ENCODE data around the gene TRIM16.
"Not testable (repeated sequence)": the region's sequence is repeated elsewhere in the genome, so short reads cannot be mapped to it uniquely, and the experiment has no call there.

TRIM16 gene

DNA sequence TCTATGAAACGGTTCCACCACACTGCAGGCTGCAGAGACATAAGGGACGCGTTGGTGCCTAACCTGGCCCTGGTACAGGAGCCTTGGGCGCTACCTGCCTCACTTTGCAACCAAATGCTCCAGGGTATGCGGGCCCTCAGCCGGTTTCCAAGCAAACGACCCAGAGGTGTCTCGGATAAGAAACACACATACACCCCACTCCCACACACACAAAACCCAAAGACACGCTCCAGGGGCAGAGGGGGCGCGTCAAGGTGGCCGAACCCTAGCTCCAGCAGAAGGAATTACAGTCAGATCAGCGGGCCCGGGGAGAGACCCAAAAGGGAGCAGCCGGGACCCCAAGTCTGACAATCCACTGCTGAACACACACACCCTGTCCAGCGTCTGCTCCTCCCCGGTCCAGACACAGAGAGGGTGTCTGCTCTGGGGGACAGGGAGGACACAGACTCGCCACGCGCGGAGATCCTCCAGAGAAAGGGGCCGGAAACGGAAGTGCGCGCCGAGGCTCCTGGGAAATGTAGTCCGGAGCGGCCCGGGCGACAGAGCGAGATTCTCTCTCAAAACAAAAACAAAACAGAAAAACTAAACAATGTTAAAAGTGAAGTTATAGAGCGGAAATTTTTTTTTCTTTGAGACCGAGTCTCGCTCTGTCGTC is at the start of gene TRIM16:
Gene TRIM16, minus strand, starts transcription at position 488 of the 655 bp plus-strand sequence. CDS start 32,702 bp downstream, outside the sequence.
- not testable (repeated sequence) for FAIRE-seq

DNA sequence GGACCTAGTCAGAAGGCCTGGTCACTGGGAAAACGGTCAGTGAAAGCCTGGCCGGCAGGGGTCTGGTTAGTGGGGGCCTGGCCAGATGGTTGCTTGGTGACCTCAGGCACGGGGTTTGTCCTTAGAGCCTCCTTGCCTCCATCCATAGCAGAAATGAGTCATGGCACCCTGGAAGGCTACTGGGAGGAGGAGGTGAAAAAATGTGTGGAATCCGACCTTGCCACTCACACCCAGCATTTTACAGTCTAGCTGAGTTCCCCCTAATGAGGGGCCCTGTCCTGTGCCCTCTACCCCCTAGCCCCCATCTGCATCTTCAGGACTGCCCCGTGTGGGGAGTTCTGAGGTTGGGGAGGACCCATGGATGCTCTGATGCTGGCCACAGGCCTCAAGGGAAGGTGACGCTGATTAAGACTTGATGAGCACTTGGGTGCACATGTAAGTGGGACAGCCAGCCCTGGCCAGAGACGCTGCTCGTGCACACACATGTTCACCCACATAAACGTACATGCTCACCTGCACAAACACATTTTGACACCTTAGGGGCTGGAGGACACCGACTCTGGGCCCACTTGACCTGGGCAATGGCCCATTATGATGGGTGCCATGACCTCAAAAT is 49.2 kb upstream of the TRIM16 start:
- not testable (repeated sequence) for FAIRE-seq

DNA sequence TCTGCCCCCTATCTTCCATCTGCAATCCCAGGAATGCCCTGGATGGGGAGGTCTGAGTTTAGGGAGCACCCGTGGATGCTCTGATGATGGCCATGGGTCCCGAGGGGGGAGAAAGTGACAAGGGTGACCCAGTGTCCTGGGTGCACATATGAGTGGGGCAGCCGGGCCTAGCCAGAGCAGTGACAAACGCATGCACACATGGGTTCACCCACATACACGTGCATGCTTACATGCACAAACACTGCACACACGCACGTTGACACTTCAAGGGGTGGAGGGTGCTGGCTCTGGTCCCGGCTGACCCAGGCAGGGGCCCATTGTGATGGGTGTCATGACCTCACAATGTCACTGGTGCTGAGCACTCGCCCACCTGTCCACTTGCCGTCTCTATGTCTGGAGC is 47.8 kb upstream of the TRIM16 start, which contains the start of gene TBC1D26:
Gene TBC1D26, plus strand, starts transcription at position 384 of the 400 bp plus-strand sequence. CDS start 3,066 bp downstream, outside the sequence.
- FAIRE-seq, result not testable (repeated sequence)

DNA sequence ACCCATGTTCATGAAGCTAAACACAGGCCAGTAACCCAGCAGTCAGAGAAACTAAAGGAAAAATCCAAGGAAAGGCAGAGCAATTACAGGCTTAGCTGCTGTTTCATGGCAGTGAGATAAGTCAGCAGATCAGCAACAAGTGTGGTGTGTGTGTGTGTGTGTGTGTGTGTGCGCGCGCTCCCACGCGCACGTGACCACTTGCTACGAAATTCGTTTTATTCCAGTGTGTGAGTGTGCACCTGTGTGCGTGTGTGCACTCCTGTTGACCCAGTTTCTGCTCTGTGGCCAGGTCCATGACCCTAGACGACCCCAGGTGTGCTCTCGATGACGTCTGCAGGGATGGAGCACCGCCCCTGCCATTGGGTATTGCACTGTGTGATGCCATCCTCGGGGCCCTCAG is 46.4 kb upstream of the TRIM16 start:
- not testable (repeated sequence) for FAIRE-seq

DNA sequence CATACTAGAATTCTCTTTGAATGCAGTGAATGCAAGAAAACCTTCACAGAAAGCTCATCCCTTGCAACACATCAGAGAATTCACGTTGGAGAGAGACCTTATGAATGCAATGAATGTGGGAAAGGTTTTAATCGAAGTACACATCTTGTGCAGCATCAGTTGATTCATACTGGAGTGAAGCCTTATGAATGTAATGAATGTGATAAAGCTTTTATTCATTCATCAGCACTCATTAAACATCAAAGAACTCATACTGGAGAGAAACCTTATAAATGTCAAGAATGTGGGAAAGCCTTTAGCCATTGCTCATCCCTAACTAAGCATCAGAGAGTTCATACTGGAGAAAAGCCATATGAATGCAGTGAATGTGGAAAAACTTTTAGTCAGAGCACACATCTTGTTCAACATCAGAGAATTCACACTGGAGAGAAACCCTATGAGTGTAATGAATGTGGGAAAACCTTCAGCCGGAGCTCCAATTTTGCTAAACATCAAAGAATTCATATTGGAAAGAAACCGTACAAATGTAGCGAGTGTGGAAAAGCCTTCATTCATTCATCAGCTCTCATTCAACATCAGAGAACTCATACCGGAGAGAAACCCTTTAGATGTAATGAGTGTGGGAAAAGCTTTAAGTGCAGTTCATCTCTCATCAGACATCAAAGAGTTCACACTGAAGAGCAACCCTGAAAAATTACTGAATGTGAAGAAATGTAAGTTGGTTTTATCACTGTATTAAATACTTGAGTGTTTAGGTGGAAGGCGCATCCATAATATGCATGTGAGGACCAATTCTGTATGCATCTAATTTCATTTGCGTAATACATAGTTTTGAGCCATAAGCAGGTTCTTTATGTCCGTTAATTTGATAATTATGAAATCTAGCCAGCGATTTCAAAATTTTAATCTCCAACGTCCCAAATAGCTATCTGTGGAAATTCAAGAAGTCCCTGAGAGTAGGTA is 32.8 kb upstream of the TRIM16 start:
- FAIRE-seq, result not testable (repeated sequence)

DNA sequence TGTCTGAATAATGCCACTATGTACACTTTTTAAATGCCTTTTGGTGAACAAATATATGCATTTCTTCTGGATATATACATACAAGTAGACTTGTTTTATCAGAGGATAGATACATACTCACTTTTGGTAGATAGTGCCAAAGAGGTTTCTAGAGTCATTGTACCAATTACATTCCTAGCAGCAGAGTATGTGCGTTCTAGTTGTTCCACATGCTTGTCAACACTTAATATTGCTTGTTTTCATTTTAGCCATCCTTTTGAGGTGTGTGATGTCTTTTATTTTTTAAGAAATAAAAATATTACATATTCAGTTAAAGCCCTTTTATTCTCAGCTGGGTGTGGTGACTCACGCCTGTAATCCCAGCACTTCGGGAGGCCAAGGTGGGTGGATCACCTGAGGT is 24.8 kb upstream of the TRIM16 start:
- FAIRE-seq, result not testable (repeated sequence)

DNA sequence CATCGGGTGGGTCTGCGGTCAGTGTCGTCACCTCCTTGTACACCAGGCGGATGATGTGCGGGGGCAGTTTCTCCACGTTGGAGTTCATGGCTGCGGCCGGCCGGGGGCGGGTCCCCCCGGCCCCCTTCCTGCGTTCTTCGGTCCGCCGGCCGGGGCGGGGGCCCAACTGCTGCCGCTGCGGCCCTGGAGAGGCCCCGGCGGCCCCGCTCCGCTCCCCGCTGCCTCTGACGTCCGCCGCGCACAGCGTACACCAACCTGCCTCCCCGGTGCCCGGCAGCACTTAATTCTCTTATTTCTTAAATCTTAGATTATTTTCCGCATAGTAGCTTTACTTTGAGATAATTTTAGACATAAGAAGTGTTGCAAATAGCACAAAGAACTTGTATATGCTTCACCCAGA is 20.7 kb upstream of the TRIM16 start:
- not testable (repeated sequence) for FAIRE-seq

DNA sequence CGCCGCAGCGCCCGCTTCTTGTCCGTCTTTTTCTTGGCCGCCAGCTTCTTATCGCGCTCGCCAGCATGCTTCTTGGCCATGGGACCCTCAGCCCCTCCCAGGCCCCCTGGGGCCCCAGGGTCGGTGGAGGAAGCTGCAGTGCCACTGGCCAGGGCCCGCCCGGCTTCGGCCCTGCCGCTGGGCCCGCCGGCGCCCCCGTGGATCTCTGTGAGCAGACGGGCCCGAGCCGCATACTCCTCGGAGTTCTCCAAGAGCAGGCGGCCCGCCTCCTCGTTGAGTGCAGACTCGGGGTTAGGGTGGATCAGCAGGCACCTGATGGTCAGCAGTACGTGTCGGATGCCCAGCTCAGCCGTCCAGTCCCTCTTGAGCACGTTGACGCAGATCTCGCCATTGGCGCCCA is 20.1 kb upstream of the TRIM16 start:
- FAIRE-seq, result not testable (repeated sequence)

- FAIRE-seq, result not testable (repeated sequence)
Observed at GRCh38 chr17:15699937-15700336, 15.8 kb upstream of the TRIM16 start.

GRCh38 chr17:15699413-15699924 is 15.4 kb upstream of the TRIM16 start, which contains the start of gene ZNF286A:
Gene ZNF286A, plus strand, starts transcription at chr17:15699752. Its CDS starts 578 bp downstream, at chr17:15700330.
- peak; percentile 92 for FAIRE-seq

DNA sequence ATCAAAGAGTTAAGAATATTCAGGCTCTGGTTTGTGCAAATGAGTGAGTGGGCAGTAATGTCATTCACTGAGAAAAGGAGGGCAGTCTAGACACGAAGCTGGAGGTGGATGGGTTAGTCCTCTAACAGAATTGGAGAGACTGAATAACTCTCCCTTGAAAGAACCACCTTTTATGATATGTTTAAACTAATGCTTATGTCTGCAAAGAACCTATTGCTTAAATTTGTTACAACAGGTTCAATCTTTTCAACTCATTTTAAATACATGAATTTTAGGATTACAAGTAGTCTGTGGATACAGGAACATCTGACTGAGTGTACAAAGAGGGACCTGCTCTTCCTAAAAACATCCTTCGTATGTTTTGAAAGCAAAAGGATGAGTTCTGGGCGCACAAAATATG is 14.9 kb upstream of the TRIM16 start:
- not testable (repeated sequence) for FAIRE-seq

DNA sequence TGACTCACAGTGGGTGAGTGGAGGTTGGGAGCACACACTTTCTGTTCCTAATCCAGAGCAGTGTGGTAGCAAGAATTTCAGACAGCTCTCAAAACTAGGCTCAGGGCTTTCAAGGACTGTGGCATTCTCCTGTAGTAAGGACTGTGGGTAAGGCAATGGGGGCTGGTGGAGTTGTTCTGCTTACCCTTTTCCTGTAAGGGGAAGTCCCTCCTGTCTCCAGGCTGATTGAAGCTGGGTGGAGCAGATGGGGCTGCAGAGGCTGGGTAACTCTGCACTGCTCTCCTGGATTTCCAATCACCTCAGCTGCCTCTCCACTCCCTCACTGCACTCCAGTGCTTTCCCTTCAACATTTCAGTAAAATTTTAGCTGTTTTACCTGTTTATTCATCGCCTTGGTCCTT is 3.4 kb upstream of the TRIM16 start:
- not testable (repeated sequence) for FAIRE-seq

DNA sequence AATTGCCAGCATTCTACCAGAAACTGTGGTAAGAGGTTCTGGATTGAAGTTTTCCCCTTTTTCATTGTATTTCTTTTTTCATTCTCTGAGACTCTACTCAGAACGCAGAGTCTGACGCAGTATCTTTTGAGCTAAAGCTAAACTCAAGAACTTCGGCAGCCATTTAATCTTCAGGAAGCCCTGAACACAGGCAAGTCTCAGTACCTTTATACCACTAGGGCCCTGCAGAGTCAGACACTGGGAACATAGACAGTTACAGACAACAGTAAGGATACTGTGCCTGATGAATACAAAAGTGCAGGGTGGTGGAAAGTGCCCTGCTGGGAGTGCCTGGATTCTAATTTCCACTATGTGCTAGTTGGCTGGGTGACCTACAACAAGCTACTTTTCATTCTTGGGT is 976 bp downstream of the TRIM16 start:
- not testable (repeated sequence) for FAIRE-seq

GRCh38 chr17:15675991-15676390 is 8.1 kb downstream of the TRIM16 start:
- FAIRE-seq, result not testable (repeated sequence)

DNA sequence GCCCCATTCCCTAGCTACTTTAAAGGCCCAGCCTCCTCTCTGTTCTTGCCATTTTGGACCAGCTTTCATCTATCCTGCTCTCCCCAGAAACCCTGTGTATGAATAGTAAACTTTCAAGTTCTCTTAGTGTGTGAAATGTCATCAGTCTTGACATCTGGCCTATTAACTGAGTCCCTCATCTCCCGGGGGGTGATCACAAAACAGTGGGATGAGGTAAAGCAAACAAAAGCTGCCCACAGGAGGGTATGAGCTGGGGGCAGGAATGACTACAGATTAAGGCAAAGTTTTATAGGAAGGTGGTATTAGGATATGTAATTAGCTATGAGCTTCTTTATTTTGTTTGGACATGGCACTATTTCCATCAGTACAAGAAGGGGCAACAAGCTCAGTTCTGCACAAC is 9.5 kb downstream of the TRIM16 start:
- not testable (repeated sequence) for FAIRE-seq

GRCh38 chr17:15669526-15669925 is 14.6 kb downstream of the TRIM16 start:
- not testable (repeated sequence) for FAIRE-seq

DNA sequence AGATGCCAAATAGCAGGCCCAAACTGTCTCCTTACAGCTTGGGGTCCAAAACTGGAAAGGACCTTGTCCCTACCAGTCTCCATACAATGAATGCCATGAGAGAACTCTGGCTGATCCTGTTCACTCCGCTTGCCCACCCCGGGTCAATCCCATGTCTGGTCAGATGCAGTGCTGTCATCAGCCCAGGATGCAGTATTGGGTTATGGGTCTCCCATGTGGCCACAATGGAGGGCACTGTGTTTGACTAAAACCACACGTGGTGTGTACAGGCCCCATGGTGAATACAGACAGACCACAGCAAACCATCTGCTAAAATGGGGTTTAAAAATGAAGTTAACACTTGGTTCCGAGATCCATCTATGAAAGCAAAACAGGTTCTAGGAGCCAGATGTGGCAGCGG is 20.4 kb downstream of the TRIM16 start:
- FAIRE-seq, result no peak

DNA sequence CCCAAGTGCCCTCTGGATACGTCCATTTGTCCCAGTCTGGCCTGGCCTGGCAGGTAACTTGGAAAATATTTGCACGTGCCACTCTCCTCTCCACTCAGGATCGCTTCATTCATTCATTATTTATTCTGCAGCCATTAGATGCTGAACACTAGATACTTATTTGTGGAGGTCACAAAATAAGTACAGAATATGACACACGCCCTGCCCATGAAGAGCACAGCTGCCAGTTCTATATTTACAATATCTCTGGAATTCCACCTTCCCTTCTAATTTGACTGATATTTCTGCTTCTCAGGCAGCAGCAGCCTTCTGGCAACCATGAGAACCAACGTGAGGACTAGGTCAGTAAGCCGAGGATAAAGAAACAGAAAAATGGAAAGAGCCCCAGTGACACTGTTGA is 20.9 kb downstream of the TRIM16 start:
- FAIRE-seq, result no peak

- no peak for FAIRE-seq
Observed at GRCh38 chr17:15662681-15663080, 21.4 kb downstream of the TRIM16 start.

GRCh38 chr17:15660077-15660476 is 24.0 kb downstream of the TRIM16 start:
- no peak for FAIRE-seq

DNA sequence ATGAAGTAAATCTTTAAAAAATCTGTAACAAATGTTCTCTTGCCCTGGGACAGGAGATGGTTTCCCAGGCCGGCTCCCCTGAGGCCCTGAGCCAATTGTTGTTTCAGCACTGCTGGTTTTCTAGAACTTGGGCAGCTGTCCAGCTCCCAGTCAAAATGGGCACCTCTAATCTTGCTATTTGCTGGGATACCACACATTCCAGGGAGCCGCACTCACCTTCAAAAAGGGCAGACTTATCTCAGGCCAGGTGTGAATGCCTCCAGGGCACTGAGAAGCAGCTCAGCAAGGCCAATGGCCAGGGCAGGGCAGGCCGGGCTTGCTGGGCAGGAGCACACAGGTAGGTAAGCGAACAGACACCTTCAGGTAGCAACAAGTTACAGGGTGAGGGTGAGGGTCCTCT is 24.4 kb downstream of the TRIM16 start:
- FAIRE-seq, result no peak

GRCh38 chr17:15659236-15659635 is 24.9 kb downstream of the TRIM16 start:
- no peak for FAIRE-seq

GRCh38 chr17:15658296-15658695 is 25.8 kb downstream of the TRIM16 start:
- no peak for FAIRE-seq
